ENCODE data around the gene ZNF330. TPM values are rescaled to one million over a fixed set of nuclear protein-coding genes. Genes with fewer than 3 reads are reported as not detected.

The ZNF330 gene
- total RNA-seq, 1 donor from 2014 or later, result 31.4 TPM

GRCh38 chr4:141283152-141283551 lies 62.5 kb downstream of the ZNF330 start:
- peaks cover 26% of the 10 kb centered on the region for H3K4me1 Mint-ChIP-seq (ENCODE audit: low read depth)
- H3K27ac Mint-ChIP-seq, result no peak overlapping the region
- H3K4me3 Mint-ChIP-seq (ENCODE audit: low read depth), result no peak overlapping the region
- TF ChIP-seq CTCF (IDR thresholded peaks at IDR 0.05; ENCODE audit: unreplicated experiment), result no peak
- DNase-seq (ENCODE audit: low spot score, unreplicated experiment), result no peak
- peaks cover 10% of the 10 kb centered on the region for H3K27me3 Mint-ChIP-seq
- peaks cover 2% of the 10 kb centered on the region for H3K36me3 Mint-ChIP-seq (ENCODE audit: insufficient read depth)
- H3K9me3 Mint-ChIP-seq (ENCODE audit: low read depth), result peaks cover 6% of the 10 kb centered on the region

- TF ChIP-seq CTCF (IDR thresholded peaks at IDR 0.05; ENCODE audit: unreplicated experiment), result no peak
- Mint-ChIP-seq H3K4me1 (ENCODE audit: low read depth) (peaks cover 24% of the 10 kb centered on the region), H3K9me3 (ENCODE audit: low read depth) (peaks cover 6% of the 10 kb centered on the region), H3K4me3 (ENCODE audit: low read depth) (no peak overlapping the region), H3K36me3 (ENCODE audit: insufficient read depth) (peaks cover 2% of the 10 kb centered on the region), H3K27me3 (peaks cover 10% of the 10 kb centered on the region), H3K27ac (no peak overlapping the region)
- no peak for DNase-seq (ENCODE audit: low spot score, unreplicated experiment)
These were observed 62.9 kb downstream of the ZNF330 start for GRCh38 chr4:141283563-141283962.

Other genes starting within 250 kb of the ZNF330 start
- 20.0 and 23.1 TPM in 2 replicates for gene RNF150, start 87.4 kb upstream of the ZNF330 start, total RNA-seq